GM21529 (cell line): ENCODE measurements around the gene ETS2.

Experiments
- ATAC-seq: cut with Tn5 transposase; IDR thresholded peaks from one replicate; pipeline ENCODE4 v1.9.1; 2021; ENCODE audit not compliant: unreplicated experiment

ETS2 gene

DNA sequence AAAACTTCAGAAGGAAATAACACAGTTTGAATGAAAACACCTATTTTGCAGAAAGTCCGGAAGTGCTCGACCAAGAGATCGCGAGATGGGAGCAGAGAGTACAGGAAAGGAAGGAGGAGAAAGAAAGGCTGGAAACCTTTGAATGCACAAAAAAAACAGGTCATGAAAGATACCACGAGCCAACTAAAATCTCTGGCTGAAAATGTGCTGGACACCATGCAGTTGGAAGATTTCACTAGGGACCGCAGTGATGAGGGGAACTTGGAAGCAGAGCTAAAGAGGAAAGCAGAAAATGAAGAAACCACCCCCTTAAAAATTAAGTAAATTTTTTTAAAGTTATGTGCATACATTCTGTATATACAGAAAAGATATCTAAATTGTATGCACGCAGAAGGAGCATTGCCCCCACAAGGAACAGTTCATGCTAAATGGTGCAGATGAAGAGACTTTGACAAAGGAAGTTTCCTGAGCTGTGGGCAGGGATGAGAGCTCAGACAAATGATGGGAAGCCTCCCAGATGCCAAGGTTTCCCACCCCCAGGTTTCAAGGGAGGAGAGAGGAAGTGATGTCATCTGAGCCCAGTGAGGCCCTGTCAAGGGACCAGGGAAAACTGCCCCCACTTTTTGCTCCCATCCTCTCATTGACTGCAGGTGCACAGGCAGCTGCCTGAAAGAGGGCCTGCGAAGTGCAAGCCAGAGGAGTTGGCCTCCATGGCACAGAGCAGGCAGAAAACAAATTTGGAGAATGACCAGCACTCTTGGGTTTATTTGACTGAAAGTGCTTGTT, 52.5 kb downstream of the ETS2 start:
- no peak for ATAC-seq

DNA sequence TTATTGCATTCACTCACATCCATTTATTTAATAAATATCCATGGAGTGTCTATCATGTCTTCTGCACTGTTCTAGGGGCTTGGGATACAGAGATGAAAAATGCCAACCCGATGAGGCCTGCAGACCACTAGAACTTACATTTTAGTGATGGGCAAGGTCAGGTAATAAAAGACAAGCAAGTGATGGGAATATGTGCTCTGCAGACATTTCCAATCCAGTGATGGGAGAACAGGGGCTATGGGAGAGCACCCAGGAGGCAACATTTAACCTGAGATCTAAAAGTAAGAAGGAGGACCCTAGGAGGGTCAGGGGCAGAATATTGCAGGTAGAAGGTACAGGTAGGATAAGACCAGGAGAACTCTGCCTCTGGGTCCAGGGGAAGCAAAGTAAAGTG, 53.1 kb downstream of the ETS2 start:
- ATAC-seq = no peak

DNA sequence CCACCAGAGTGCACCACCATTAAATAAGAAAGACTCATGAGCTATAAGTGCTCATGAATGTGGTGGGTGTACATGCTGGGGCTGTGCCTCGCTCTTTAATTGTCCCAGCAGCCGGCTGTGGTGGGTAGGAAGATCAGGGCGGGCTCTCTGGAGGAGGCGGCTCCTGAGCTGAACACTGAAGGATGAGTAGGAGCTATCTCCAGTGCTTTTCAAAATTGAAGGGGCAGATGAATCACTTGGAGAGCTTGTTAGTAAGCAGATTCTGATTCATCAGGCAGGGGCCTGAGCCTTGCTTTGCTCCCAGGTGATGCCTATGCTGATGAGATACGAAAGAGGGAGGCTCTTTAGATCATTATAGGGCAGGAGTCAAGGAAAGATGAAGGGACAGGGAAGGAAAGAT, 54.1 kb downstream of the ETS2 start:
- ATAC-seq = no peak

DNA sequence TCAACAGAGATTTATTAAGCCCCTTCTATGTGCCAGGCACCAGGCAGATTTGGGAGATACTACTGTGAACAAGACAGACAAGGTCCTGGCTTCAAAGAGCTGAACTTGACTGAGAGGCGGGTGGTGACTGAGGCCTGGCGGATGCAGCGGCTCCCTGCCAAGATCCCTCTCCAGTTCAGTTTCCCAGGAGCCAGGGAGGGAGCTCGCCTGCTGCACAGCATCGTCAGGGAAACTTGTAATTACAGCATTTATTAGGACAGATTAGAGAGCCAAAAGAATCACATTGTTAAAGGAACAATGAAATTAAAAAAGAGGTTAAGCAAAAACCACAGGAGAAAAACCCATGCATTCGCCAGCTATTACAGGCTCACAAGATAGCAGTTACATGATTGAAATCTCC, 55.3 kb downstream of the ETS2 start:
- no peak for ATAC-seq

DNA sequence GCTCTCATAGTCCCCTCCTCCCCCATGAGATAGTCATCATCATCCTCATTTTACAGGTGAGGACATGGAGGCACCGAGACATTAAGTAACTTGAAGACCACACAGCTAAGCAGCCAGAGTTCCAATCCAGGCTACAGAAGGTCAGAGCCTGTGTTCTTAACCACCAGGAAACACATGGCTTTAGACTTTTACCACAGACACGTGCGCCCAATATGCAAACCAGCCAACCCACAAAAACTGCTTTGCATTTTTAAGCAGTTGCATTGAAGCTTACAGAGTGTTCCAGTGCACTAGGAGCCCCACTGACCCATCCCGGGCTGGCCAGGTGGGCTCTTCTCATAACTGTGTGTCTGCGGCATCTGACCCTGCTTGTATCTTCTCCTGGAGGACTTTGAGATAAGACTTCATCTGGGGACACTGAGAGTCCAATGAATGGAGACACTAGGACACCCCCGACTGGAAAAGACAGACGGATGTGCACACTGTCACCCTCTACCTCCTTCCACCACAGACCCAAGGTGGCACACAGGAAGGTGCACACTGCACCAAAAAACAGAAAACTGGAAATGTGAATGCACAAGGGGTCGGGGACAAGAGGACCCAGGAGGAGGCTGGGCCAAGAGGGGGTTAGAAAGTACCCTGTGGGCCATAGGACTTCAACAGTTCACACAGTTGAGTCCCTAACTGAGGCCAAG, 56.4 kb downstream of the ETS2 start:
- peak; percentile 81 for ATAC-seq

DNA sequence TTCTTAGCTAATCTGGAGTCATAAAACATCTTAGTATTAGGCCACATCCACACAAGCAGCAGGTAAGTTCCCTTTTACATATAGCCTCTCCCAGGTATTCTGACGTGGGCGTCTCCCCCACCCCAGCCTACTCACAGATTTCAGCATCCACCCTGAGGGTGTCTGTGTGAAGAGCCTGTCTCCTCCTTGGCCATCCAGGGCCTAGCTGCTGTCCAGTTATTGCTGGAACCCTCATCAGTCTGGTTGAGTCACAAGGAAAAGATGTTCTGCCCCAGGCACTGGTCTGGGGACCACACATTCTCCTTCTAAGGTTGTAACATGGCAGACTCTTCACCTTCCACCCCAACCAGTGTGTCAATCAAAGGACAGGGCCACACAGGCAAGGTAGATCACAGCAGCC, 57.6 kb downstream of the ETS2 start:
- ATAC-seq = no peak

DNA sequence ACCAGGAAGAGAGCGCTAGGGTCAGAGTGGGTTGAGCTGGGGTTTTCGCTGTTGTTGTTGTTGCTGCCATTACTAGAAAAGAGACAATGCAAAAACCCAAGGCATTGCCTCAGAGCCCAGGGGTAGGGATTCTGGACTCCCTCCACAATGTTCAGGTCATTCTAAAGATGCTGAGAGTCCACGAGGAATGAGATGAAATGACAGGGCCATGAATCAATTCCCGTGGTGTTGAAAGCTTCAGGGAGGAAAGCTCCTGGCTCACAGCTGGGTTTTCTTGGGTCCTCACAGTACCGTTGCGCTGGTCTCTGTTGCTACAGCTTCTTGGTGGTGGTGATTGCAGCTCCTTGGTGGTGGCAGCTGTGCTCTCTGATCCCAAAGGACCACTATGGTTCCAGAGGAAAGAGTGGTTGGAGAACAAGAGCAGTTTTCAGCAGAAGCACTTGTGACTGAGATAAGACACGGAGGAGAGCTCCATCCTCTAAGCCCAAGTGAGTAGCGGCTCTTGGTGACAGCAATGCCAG, 58.2 kb downstream of the ETS2 start:
- no peak for ATAC-seq

DNA sequence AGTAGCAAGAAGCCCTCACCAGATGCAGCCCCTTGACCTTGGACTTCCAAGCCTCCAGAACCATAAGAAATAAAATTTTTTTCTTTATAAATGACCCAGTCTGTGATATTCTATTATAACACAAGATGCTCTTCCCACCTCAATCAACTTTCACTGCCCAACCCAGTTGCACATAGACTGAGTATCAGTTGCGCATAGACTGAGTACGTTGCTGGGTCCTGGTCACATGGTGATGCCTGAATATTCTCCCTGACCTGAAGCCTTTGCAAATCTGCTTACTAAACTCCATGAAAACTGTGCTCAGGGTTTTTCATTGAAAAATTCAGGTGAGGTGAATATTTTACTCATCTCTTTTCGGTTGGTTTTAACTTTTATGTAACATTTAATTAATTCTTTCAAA, 59.2 kb downstream of the ETS2 start:
- no peak for ATAC-seq

DNA sequence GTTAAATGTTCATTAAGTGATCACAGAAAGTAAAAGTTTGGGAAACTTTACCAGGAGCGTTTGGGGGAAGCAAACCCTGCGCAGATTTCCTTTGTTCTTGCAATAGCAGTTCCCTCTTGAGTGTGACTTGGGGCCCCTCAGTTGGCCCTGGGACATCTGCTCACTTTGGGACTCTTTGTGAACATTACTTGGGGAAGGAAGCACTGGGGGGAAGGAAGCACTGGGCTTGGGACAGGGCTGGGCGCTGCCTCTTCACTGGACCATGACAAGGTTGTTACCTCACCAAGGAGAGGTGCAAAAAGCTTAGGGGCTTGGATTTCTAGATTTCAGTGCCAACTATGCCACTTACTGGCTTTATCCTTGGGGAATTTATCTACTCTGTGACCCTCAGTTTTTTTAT, 63.5 kb downstream of the ETS2 start:
- no peak for ATAC-seq

DNA sequence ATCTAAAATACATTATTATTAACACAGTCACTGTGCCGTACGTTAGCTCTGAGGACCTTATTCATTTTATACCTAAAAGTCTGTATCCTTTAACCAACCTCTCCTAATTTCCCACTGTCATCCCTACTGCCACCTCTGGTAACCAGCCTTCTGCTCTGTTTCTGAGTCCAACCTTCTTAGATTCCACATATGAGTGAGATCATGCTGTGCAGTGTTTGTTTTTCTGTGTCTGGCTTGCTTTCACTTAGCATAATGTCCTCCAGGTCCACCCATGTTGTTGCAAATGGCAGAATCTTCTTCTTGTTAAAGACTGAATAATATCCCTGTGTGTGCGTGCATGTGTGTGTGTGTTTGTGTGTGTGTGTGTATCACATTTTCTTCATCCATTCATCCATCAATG, 64.2 kb downstream of the ETS2 start:
- ATAC-seq = no peak
